Activated CD4-positive, alpha-beta T cell treated with anti-CD3 and anti-CD28 coated beads for 4 hours (primary cell): ENCODE data around the gene AMER3.

Experiments used
- DNase-seq, 2 donors: peaks; one replicate each; pipeline ENCODE4 v3.0.0-alpha.2; 2020

Gene AMER3

GRCh38 chr2:130754811-130755210, 529 bp upstream of the AMER3 start:
- no peak for DNase-seq

DNA sequence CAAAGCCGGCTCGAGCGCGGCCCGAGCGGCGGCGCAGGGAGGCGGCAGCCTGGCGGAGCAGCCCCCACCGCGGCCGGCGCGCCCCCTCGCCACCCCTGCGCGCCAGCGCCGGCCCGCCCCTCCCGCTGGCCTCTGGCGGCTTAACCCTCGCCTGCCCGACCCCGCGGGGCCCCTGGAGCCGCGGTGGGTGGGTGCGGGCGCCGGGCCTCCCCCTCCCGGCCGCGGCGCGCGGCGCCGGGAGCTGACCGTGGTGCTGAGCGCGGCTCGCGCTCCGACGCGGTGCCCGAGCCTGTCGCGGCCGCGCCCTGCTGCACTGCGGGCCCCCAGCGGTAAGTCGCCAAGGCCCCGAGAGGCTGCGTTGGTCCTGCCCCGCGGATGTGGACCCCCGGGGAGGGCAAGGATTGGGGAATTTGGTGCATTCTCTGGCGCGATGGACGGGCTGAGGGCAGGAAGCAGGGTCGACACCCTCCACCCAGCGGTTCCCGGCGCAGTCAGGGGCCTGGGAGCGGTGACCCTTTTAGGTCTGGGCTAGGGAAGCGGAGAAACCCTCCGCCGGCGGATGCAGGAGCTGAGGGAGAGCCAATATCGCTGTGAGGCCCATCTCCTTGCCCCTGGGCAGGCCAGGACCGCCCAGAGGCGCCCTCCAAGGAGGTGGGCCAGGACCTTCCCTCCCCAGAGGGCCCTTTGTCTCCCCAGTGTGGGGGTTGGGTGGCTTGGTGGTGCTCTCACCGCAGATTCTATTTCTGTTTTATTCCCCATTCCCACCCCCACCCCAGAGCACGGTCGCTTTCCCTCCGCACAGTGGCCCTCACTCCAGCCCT, 923 bp downstream of the AMER3 start:
- no peak for DNase-seq

DNA sequence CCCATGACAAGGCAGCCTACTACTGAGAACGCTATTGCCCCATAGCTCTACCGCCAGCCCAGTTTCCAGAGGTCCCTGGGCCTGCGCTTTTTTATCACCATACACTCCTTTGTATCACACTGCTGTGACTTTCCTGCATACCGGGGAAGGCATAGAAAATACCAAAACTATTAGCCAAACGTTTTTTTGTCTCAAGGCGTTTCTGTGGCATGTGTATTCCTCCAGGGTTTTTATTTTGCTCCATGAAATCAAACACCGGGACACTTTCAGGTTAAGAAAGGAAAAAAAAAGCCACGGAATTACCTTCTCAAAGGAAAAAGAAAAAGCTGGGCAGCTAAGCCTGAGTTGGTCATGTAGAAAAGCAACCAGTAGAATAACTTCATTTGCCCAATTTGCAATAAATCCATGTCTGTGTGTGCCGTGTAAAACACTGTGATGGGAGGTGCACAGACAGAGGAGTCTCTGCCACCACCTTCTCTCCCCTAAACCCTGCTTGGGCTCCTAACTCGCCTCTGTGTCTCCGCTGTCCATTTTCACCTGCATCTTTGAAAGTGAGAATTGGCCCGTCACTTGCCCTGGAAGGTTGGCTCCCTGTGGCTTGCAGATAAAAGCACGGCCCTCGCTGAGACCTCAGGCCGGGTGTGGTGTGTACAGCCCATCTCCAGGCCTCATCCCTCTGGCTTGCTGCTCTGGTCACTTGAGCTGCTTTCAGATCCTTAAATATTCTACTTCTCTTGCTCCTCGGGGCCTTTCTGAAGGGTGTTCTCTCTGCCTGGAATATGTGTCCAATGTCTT, 1.7 kb downstream of the AMER3 start:
- no peak for DNase-seq

GRCh38 chr2:130759906-130760753, 4.8 kb downstream of the AMER3 start:
- no peak for DNase-seq

DNA sequence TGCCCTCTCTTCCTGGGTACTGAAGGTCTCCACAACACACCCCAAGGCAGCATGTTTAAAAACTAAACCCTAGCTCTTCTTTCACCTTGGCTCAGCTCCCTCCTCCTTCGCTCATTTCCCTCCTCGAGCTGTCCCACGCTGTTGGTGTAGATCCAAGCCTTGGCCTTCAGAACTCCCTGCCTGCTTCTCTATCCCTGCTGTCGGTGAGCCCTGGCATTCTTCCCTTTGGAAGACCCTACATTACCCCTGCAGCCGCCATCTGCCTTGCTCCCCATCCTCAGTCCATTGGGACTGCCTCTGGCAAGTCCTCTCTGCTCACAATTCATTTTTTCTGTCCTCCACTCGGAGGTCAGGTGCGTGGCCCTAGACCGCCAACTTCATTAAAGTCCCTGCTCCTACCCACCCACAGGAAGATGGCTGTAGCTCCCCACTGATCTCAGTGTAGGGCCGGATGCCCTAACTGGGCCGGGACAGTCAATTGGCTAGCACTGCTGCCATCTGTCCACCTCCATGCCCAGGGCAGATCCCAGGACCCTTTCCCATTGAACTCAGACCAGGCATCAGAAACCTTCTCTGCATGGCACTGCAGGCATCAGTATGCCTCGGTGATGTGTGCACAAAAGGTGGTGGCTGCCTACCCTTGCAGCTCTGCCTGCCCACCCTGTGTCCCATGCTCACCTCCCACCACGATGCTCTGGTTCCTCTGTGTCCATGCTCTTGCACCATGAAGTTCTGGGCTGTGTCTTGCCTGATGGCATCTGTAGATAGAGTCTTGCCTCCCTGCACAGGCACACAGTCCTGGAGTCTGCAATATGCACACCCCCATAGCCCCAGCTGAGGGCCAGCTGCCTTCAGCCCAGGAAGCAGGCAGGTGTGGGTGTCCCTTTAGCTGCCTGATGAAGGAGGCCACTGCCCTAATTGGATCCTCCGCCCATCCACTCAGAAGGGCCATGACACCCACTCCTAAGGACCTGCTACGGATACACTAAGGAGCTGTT, 5.7 kb downstream of the AMER3 start:
- no peak for DNase-seq

- no peak for DNase-seq
Observed at GRCh38 chr2:130762031-130762909, 6.9 kb downstream of the AMER3 start.

- no peak for DNase-seq
Observed at GRCh38 chr2:130762910-130763385, 7.6 kb downstream of the AMER3 start.

GRCh38 chr2:130763405-130763804, 8.1 kb downstream of the AMER3 start:
- no peak for DNase-seq

DNA sequence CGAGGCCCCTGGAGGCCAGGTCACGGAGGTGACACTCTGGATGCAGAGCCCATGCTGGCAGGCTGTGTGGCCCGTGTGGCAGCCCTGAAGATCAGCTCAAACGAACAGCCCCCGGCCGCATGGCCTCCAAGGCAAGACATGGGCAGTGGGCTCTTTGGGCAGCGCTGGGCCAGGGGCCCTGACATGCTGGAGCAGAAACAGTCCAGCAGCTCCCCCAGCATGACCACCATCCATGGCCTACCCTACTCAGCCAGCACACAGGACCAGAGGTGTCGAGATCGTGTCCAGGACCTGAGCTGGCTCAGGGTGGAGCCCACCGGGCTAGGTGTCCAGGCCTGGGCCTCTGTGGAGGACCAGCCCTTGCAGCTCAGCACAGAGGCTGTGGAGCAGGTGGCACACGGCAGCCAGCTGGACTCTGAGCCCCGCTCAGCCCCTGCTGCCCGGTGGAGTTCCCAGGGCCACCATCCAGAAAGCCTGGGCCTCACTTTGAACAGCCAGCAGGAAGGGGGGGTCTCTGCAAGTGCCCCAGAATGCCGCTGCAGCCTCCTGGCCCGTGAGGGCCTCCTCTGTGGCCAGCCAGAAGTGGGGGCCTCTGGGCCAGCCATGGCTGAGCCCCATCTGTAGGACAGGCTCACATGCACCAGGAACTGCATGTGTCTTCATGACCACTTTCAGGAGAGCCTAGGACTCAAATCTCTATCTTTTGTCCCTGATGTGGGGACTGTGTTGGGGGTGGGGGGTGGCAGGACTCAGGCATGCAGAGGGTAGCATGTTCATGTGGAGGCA, 8.9 kb downstream of the AMER3 start:
- no peak for DNase-seq

GRCh38 chr2:130764821-130765115, 9.4 kb downstream of the AMER3 start:
- DNase-seq = no peak

GRCh38 chr2:130765464-130765863, 10.1 kb downstream of the AMER3 start:
- DNase-seq = no peak

GRCh38 chr2:130766037-130766436, 10.7 kb downstream of the AMER3 start:
- no peak for DNase-seq

DNA sequence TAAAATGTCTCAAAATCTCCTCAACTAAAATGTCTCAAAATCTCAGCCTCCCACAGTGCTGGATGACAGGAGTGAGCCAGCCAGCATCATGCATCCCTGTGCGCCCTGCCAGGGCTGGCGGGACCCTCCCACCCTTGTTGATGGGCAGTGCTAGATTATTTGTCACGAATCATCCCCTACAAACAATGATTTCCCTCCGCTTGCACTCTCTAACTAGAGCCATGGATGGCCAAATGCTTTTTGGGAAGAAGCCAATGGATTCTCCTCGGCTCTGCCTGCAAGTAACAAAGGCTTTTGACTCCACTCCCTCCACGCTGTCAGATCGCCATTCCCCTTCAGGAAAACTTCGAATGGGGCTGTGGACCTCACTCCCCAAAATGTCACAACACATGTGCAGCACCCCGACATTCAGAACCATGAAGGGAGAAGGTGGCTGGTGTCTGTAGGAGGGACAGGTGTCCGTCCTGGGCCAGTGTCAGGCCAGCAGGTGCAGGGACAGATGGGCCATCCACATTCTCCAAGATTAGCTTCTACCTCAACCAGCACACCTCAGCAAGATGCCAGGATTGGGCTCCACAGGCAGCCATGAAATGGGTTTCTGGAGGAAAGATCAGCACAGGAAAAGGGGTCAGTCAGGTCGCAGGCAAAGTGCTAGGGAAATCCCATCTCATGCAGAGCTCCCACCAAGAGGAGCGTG, 11.5 kb downstream of the AMER3 start:
- DNase-seq = no peak

DNA sequence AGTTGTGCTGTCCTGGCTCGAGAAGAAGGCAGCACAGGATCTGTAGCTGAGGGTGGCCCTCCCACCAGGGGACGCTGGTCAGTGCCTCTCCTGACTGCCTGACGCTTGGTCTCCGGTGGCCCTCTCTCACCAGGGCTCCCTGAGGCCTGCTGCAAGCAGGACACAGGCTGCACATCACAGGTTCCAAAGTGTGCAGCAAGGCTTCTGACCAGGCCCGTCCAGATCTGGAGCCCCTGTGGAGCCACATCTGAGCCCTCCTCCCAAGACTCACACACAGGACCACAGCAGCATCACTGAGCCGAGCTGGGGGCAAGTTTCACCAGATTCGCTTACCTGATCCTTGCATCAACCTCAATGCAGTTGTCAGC, 12.1 kb downstream of the AMER3 start:
- DNase-seq = no peak

- DNase-seq = no peak
Observed at GRCh38 chr2:130768191-130768855, 13.0 kb downstream of the AMER3 start.

DNA sequence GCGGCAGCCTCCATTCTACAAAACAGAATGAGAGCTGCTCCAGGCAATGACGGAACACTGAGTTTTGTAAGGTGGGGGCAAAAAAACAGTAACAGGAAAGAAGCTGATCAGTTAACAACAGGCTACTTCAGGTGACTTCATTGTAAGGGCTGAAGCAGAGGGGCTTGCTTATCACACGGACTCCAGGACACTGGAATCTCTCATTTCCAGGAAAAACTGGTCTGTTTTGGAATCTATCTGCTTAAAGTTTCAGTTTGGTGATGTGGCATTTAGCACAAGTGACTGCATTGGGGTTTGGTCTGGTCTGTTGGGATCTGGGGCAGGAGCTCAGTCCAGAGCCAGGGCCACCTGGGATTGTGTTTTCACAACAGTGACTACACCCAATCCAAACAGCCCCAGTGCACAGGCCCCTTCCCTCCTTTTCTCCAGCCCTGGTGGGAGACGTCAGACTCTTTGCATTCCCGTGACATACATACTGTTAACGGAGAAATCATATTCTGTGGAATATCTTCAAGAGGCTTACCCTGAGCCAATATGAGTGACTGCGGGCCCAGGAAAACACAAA, 14.1 kb downstream of the AMER3 start:
- DNase-seq = no peak

DNA sequence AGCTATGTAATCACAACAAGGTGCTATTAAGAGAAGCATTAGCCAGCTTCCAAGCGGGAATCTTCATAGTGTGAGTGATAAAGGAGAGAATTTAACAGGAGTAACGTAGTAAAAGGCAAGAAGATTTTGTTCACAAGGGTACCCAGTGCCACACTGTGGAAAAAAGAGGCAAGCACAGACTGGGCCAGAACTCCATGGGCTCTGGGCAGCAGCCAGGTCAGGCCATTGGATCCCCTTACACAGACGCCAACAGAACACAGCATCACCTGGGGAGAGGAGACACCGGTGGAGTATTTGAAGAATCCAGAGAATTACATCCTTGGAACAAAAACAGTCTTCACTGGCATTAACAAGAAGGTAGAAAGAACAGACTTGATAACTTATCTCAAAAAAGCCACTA, 21.2 kb downstream of the AMER3 start:
- no peak for DNase-seq

DNA sequence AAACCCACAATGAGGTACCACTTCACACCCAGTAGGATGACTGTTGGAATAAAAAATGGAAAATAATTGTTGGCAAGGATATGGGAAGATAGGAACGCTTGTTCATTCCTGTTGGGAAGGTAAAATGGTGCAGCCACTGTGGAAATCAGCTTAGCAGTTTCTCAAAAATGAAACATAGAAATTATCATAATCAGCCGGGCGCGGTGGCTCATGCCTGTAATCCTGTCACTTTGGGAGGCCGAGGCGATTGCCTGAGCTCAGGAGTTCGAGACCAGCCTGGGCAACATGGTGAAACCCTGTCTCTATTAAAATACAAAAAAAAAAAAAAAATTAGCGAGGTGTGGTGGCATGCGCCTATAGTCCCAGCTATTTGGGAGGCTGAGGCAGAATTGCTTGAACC, 23.4 kb downstream of the AMER3 start:
- DNase-seq = no peak
